Prostate gland (tissue), 2 donors: ENCODE results near the gene TFCP2. TPM values are rescaled to one million over a fixed set of nuclear protein-coding genes. Genes with fewer than 3 reads are reported as not detected.

Source experiments
- DNase-seq: peaks from one replicate; pipeline ENCODE4 v3.0.0-alpha.2; 2019; ENCODE audit warnings: low spot score
- H3K27ac ChIP-seq, 2 donors: fragments of 200-600 bp; sonication (generic); 2 replicates each; pipeline ENCODE4 v1.5.1; 2017 to 2019
- H3K27me3 ChIP-seq: fragments of 200-600 bp; sonication (generic); replicated peaks from 2 replicates; pipeline ENCODE4 v1.5.1; 2019; ENCODE audit not compliant: insufficient read depth
- H3K36me3 ChIP-seq, 2 donors: fragments of 200-600 bp; sonication (generic); 1 replicate in 1 of 2; 2 replicates in 1 of 2; pipeline versions ENCODE4 v1.5.1 to v1.8.1; 2017 to 2019
- H3K4me1 ChIP-seq: fragments of 200-600 bp; sonication (generic); replicated peaks from 2 replicates; pipeline ENCODE4 v1.5.1; 2019
- H3K4me3 ChIP-seq, 2 donors: fragments of 200-600 bp; sonication (generic); 2 replicates each; pipeline ENCODE4 v1.5.1; 2017 to 2019
- H3K9me3 ChIP-seq: fragments of 200-600 bp; sonication (generic); 2 replicates; pipeline ENCODE4 v1.5.1; 2017
- POLR2A ChIP-seq: fragments of 450-650 bp; IDR thresholded peaks from one replicate; pipeline ENCODE4 v1.6.1; 2016; ENCODE audit warnings: antibody characterized with exemption, mild to moderate bottlenecking
- POLR2AphosphoS5 ChIP-seq: sonication (generic); formaldehyde crosslinking; IDR thresholded peaks from one replicate; pipeline ENCODE4 v1.6.1; 2017; ENCODE audit warnings: antibody characterized with exemption
- WGBS: methylation state at CpG from one replicate; pipeline ENCODE4 v1.1.5; 2018; 5-methylcytosine and 5-hydroxymethylcytosine counted together
- intact Hi-C: fragments of 100-400 bp; cut with DNase I; formaldehyde crosslinking; loops from one replicate; pipeline ENCODE4 v1.14.2; 2022
- total RNA-seq, 2 donors: library from RNA; depleted of rRNA; stranded (reverse); fragments of >200 nt; gene quantifications; one replicate each; pipeline ENCODE4 v1.1.0, GENCODE V29; 2016
- TF ChIP-seq, protein P1 (sequence below), 4 experiments: fragments of 200-600 bp in 2 of 4; fragments of 450-650 bp in 2 of 4; sonication (generic) in 2 of 4; IDR thresholded peaks; 1 replicate in 3 of 4; 2 replicates in 1 of 4; pipeline ENCODE4 v1.5.1; 2016 to 2019; ENCODE audit warnings: antibody characterized with exemption in 4 of 4, mild to moderate bottlenecking in 2 of 4, moderate library complexity in 2 of 4

The TFCP2 gene
- total RNA-seq, 2 donors from 2014 or later: 11.5 to 21.0 TPM

DNA sequence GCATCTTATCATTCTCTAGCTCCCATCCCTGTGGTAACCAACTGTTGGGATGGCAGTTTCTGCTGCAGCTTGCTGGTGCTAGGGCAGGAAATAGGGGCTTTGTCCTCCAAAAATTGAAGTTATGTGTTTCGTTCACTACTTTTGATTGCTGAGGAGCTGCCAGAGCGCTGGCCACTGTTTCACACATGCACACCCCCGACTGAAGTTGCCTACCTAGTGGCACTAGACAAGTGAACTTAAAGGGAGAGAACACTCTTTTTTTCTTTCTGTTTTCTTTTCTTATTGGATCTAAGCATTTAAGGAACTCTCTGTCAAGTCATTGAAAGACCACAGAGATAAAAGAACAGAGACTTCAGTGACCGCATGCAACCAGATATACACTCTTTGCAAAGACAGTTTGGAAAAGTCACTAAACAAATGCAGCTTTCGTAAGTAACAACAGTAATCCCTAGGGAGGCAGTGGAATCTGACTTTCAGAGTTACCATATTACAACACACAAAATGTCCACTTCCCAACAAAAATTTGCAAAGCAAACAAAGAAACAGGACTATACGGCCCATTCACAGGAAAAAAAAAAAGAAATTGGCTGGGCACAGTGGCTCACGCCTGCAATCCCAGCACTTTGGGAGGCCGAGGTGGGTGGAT, 12.0 kb downstream of the TFCP2 start:
- WGBS: 79% methylated on average over 8 of the region's 8 CpGs
- no peak for DNase-seq
- Histone ChIP-seq H3K36me3 (no peaks in the 10 kb centered on the region), H3K4me1 (no peaks in the 10 kb centered on the region), H3K9me3 (no peaks in the 10 kb centered on the region), H3K4me3 (no peak overlapping the region), H3K27ac (no peak overlapping the region), H3K27me3 (no peaks in the 10 kb centered on the region)
- no peak for TF ChIP-seq POLR2AphosphoS5
- TF ChIP-seq, protein P1, sequence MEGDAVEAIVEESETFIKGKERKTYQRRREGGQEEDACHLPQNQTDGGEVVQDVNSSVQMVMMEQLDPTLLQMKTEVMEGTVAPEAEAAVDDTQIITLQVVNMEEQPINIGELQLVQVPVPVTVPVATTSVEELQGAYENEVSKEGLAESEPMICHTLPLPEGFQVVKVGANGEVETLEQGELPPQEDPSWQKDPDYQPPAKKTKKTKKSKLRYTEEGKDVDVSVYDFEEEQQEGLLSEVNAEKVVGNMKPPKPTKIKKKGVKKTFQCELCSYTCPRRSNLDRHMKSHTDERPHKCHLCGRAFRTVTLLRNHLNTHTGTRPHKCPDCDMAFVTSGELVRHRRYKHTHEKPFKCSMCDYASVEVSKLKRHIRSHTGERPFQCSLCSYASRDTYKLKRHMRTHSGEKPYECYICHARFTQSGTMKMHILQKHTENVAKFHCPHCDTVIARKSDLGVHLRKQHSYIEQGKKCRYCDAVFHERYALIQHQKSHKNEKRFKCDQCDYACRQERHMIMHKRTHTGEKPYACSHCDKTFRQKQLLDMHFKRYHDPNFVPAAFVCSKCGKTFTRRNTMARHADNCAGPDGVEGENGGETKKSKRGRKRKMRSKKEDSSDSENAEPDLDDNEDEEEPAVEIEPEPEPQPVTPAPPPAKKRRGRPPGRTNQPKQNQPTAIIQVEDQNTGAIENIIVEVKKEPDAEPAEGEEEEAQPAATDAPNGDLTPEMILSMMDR (IDR thresholded peaks at IDR 0.05): no peak
- no peak for TF ChIP-seq POLR2A
- intact Hi-C loops: no loop called here

DNA sequence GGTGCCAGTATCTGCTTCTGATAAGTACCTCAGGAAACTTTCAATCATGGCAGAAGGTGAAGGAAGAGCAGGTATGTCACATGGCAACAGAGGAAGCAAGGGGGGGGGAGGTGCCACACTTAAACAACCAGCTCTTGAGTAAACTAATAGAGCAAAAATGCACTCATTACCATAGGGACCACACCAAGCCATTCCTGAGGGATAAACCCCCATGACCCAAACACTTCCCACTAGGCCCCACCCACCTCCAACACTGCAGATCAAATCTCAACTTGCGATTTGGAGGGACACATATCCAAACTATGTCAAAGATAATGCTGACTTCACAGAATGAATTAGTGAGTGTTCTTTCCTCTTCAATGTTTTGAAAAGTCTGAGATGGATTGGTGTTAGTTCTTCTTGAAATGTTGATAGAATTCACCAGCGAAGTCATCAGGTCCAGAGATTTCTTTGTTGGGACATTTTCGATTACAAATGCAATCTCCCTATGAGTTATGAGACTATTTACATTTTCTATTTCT, 16.6 kb downstream of the TFCP2 start:
- Histone ChIP-seq H3K4me3 (no peak overlapping the region), H3K9me3 (no peaks in the 10 kb centered on the region), H3K4me1 (no peaks in the 10 kb centered on the region), H3K27ac (no peak overlapping the region), H3K27me3 (no peaks in the 10 kb centered on the region), H3K36me3 (no peaks in the 10 kb centered on the region)
- intact Hi-C loops: no loop called here
- DNase-seq: no peak
- 97% methylated on average over 3 of the region's 3 CpGs for WGBS
- no peak for TF ChIP-seq POLR2AphosphoS5
- no peak for TF ChIP-seq POLR2A
- TF ChIP-seq, protein P1 (IDR thresholded peaks at IDR 0.05): no peak

DNA sequence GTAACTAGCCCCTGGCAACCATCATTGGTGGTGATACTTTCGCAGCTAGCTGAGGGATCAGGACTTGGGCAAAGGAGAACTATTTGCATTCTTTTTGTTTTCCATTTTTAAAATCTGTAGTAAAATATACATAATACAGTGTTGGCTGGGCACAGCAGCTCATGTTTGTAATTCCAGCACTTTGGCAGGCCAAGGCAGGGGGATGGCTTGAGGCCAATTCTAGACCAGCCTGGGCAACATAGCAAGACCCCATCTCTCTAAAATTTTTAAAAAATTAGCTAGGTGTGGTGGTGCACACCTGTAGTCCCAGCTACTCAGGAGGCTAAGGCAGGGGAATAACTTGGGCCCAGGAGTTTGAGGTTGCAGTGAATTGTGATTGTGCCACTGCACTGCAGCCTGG, 20.0 kb downstream of the TFCP2 start:
- no peak for DNase-seq
- intact Hi-C loops: no loop called here
- no peaks in the 10 kb centered on the region for H3K9me3 ChIP-seq
- H3K27me3 ChIP-seq: no peaks in the 10 kb centered on the region
- no peaks in the 10 kb centered on the region for H3K4me1 ChIP-seq
- H3K36me3 ChIP-seq: no peaks in the 10 kb centered on the region
- no peak overlapping the region for H3K27ac ChIP-seq
- TF ChIP-seq POLR2A (no peak), POLR2AphosphoS5 (no peak)
- TF ChIP-seq, protein P1 (IDR thresholded peaks at IDR 0.05): no peak
- no peak overlapping the region for H3K4me3 ChIP-seq
- 95% methylated on average over 1 of the region's 1 CpG for WGBS

DNA sequence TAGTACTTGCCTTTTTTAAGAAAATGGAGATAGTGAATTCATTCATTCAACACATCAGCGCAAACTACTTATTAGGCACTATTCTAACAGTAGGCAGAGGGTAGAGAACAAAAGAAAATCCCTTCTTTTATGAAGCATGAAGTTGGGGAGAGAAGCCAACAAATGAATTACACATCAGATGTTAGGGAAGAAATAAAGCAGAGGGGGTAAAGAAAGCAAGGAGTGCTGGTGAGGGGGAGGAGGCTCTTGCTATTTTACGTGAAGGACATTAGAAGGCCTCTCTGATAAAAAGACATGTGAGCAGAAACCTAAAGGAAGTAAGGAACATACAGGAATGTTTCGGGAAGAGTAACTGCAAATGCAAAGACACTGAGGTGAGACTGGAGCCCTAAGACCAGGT, 22.2 kb downstream of the TFCP2 start:
- H3K4me1 ChIP-seq: no peaks in the 10 kb centered on the region
- 63% methylated on average over 3 of the region's 3 CpGs for WGBS
- H3K27me3 ChIP-seq: no peaks in the 10 kb centered on the region
- intact Hi-C loops: no loop called here
- H3K27ac ChIP-seq: no peak overlapping the region
- no peak overlapping the region for H3K4me3 ChIP-seq
- TF ChIP-seq POLR2AphosphoS5: no peak
- TF ChIP-seq, protein P1 (IDR thresholded peaks at IDR 0.05): no peak
- TF ChIP-seq POLR2A: no peak
- H3K36me3 ChIP-seq: no peaks in the 10 kb centered on the region
- H3K9me3 ChIP-seq: no peaks in the 10 kb centered on the region
- DNase-seq: no peak

DNA sequence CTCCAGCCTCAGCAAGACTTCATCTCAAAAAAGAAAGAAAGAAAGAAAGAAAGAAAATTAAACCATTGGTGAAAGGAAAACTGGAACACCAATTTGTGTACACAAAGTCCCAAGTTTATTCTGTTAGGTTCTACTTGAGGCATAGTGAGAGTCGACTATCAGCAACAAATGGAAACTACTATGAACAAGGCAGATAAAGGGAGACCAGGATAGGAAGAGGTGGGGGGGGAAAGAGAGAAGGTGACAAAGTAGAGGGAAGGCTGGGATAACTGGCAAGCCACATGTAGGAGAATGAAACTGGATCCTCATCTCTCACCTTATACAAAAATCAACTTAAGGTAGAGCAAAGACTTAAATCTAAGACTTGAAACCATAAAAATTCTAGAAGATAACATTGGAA, 25.6 kb downstream of the TFCP2 start:
- no peaks in the 10 kb centered on the region for H3K36me3 ChIP-seq
- H3K27ac ChIP-seq: no peak overlapping the region
- no peaks in the 10 kb centered on the region for H3K9me3 ChIP-seq
- TF ChIP-seq POLR2A: no peak
- TF ChIP-seq POLR2AphosphoS5: no peak
- TF ChIP-seq, protein P1 (IDR thresholded peaks at IDR 0.05): no peak
- H3K4me3 ChIP-seq: no peak overlapping the region
- 93% methylated on average over 1 of the region's 1 CpG for WGBS
- DNase-seq: no peak
- H3K4me1 ChIP-seq: no peaks in the 10 kb centered on the region
- no peaks in the 10 kb centered on the region for H3K27me3 ChIP-seq
- intact Hi-C loops: no loop called here
